Measurements from ENCODE around the gene SHC4. TPM values are rescaled to one million over a fixed set of nuclear protein-coding genes. Genes with fewer than 3 reads are reported as not detected.

The SHC4 gene
- total and polyA plus RNA-seq, 9 of the 15 experiments (the other 6 are each of a cell fraction or from before 2014, with no cell fraction given) = 0.43 to 1.2 (median 0.67) TPM

DNA sequence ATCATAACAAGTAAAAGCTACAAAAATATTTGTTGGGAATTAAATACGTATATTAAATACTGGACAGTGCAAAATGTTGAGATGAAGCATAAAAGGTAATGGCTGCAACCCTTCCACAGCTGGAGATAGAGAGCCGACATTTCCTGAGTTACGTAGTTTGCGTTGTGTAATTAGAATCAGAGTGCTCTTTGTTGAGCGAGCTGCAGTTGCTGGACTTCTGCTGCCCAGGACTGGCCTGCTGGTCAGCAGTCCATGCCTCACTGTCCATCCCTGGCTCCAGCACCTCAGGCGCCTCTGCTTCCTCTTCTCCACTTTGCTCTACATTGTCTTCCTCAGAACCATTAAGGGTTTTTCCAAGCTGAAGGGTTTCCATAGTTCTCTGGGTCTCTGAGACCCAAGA is 28.4 kb upstream of the SHC4 start (continued):
- TF ChIP-seq, protein P1, sequence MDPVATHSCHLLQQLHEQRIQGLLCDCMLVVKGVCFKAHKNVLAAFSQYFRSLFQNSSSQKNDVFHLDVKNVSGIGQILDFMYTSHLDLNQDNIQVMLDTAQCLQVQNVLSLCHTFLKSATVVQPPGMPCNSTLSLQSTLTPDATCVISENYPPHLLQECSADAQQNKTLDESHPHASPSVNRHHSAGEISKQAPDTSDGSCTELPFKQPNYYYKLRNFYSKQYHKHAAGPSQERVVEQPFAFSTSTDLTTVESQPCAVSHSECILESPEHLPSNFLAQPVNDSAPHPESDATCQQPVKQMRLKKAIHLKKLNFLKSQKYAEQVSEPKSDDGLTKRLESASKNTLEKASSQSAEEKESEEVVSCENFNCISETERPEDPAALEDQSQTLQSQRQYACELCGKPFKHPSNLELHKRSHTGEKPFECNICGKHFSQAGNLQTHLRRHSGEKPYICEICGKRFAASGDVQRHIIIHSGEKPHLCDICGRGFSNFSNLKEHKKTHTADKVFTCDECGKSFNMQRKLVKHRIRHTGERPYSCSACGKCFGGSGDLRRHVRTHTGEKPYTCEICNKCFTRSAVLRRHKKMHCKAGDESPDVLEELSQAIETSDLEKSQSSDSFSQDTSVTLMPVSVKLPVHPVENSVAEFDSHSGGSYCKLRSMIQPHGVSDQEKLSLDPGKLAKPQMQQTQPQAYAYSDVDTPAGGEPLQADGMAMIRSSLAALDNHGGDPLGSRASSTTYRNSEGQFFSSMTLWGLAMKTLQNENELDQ (CRISPR knock-in tag; IDR thresholded peaks at IDR 0.05; ENCODE audit: borderline replicate concordance) = no peak
- no peak for TF ChIP-seq HMG20A (CRISPR knock-in tag; conservative IDR thresholded peaks at IDR 0.05)
- no peak for TF ChIP-seq HEY1 (CRISPR knock-in tag; IDR thresholded peaks at IDR 0.05; ENCODE audit: borderline replicate concordance)
- TF ChIP-seq FOXK1 (CRISPR knock-in tag; IDR thresholded peaks at IDR 0.05; ENCODE audit: borderline replicate concordance) = no peak
- no peak for TF ChIP-seq IFI16 (CRISPR knock-in tag; IDR thresholded peaks at IDR 0.05)

- CTCF ChIA-PET (ENCODE audit: low intra/inter-chr PET ratio) = no interaction called here
- intact Hi-C loops (cut with micrococcal nuclease) = no loop called here
Measured at GRCh38 chr15:48989170-48989569, 25.5 kb upstream of the SHC4 start.

More at GRCh38 chr15:48989170-48989569, 25.5 kb upstream of the SHC4 start:
- Histone ChIP-seq H3K4me2 (ENCODE audit: insufficient read depth, low read length) (no peak overlapping the region), H3K4me1 (replicated peaks in 1 of 2; ENCODE audit: control insufficient read depth in 2 of 2, insufficient read depth in 2 of 2, low read length in 2 of 2) (no peaks in the 10 kb centered on the region), H3K4me3 (no peak overlapping the region), H3K27ac (ENCODE audit: extremely low read depth, low read depth, low read length) (no peak overlapping the region), H4K20me1 (replicated peaks; ENCODE audit: control insufficient read depth, insufficient read depth, low read length) (no peaks in the 10 kb centered on the region), H3K79me2 (ENCODE audit: control insufficient read depth, insufficient read depth, low read length) (no peaks in the 10 kb centered on the region), H3K27me3 (ENCODE audit: control insufficient read depth in 2 of 2, insufficient read depth in 2 of 2, low read length in 2 of 2) (no peaks in the 10 kb centered on the region), H3K9ac (ENCODE audit: insufficient read depth in 1 of 2, low read depth in 2 of 2, low read length in 2 of 2) (no peak overlapping the region), H3K36me3 (ENCODE audit: control insufficient read depth, insufficient read depth, low read length) (peaks cover 23% of the 10 kb centered on the region; the same call in 2 of the 3 replicates), H2AFZ (ENCODE audit: low read depth, low read length) (no peak overlapping the region), H3K9me1 (ENCODE audit: control insufficient read depth, insufficient read depth, low read length) (no peaks in the 10 kb centered on the region), H3K9me3 (replicated peaks; ENCODE audit: control insufficient read depth, insufficient read depth, low read depth, low read length) (no peaks in the 10 kb centered on the region)
- DNase-seq (ENCODE audit: extremely low read depth in 1 of 4, low spot score in 3 of 4) (no peak), FAIRE-seq (no peak), ATAC-seq (no peak)
- BruUV-seq (replicated peaks) = no TSS peak
- POLR2A ChIA-PET = no interaction called here
- TF ChIP-seq, protein P2, sequence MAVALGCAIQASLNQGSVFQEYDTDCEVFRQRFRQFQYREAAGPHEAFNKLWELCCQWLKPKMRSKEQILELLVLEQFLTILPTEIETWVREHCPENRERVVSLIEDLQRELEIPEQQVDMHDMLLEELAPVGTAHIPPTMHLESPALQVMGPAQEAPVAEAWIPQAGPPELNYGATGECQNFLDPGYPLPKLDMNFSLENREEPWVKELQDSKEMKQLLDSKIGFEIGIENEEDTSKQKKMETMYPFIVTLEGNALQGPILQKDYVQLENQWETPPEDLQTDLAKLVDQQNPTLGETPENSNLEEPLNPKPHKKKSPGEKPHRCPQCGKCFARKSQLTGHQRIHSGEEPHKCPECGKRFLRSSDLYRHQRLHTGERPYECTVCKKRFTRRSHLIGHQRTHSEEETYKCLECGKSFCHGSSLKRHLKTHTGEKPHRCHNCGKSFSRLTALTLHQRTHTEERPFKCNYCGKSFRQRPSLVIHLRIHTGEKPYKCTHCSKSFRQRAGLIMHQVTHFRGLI (CRISPR knock-in tag; IDR thresholded peaks at IDR 0.05) = no peak
- TF ChIP-seq MAFF (IDR thresholded peaks at IDR 0.05; ENCODE audit: low read length) (no peak), GTF2F1 (IDR thresholded peaks at IDR 0.05; ENCODE audit: low read depth, low read length) (no peak), BCL6 (CRISPR knock-in tag; IDR thresholded peaks at IDR 0.05) (no peak), PBX2 (CRISPR knock-in tag; IDR thresholded peaks at IDR 0.05; ENCODE audit: low read depth) (no peak), PBX2 (tag; conservative IDR thresholded peaks at IDR 0.05; ENCODE audit: low read depth) (no peak), NCOA6 (IDR thresholded peaks at IDR 0.05) (no peak), NFATC3 (IDR thresholded peaks at IDR 0.05) (no peak), DIDO1 (tag; IDR thresholded peaks at IDR 0.05; ENCODE audit: low read depth) (no peak), ZNF41 (CRISPR knock-in tag; conservative IDR thresholded peaks at IDR 0.05) (no peak), ZNF699 (CRISPR knock-in tag; IDR thresholded peaks at IDR 0.05; ENCODE audit: insufficient replicate concordance) (no peak)
- 47% methylated on average over 1 of the region's 1 CpG for WGBS (ENCODE audit: insufficient coverage, low coverage, missing lambda C conversion rate)
- in situ Hi-C loops (cut with MboI) = no loop called here

Data from K562 (cell line).